ENCODE results near the gene PTPRD. TPM values are rescaled to one million over a fixed set of nuclear protein-coding genes. Genes with fewer than 3 reads are reported as not detected.

Gene PTPRD
- total RNA-seq, 1 experiment from 2014 or later: 32.5 TPM

- Histone ChIP-seq H3K56ac (ENCODE audit: insufficient read length, low read depth, low read length) (no peak overlapping the region), H2BK20ac (ENCODE audit: low read depth, low read length, poor library complexity, severe bottlenecking) (no peak overlapping the region), H2AFZ (ENCODE audit: low read length) (no peak overlapping the region), H4K5ac (ENCODE audit: insufficient read length, low read depth, low read length) (no peak overlapping the region), H4K91ac (ENCODE audit: insufficient read length, low read depth, low read length) (no peak overlapping the region), H3K9ac (ENCODE audit: extremely low read depth, insufficient read length, low read length) (no peak overlapping the region), H2BK12ac (ENCODE audit: insufficient read length, low read depth, low read length) (no peak overlapping the region), H3K79me1 (ENCODE audit: insufficient read depth, low read depth, low read length, poor library complexity, severe bottlenecking) (no peaks in the 10 kb centered on the region), H3K27ac (ENCODE audit: insufficient read length, low read depth, low read length) (no peak overlapping the region), H3K27me3 (ENCODE audit: insufficient read depth, low read length) (no peaks in the 10 kb centered on the region), H3K4me2 (ENCODE audit: insufficient read depth, insufficient read length, low read length) (no peak overlapping the region), H3K18ac (ENCODE audit: insufficient read length, low read depth, low read length) (no peak overlapping the region), H3K23me2 (ENCODE audit: insufficient read length, low read depth, low read length, poor library complexity, severe bottlenecking) (no peaks in the 10 kb centered on the region), H2AK5ac (ENCODE audit: insufficient read length, low read length) (no peak overlapping the region), H3K14ac (ENCODE audit: insufficient read depth, low read length) (no peak overlapping the region), H2BK5ac (ENCODE audit: insufficient read length, low read length) (no peak overlapping the region), H3K23ac (ENCODE audit: insufficient read length, low read depth, low read length) (no peak overlapping the region), H4K8ac (replicated peaks; ENCODE audit: insufficient read length, low read depth, low read length) (no peak overlapping the region), H3K4ac (ENCODE audit: low read depth, low read length) (no peak overlapping the region), H2BK15ac (ENCODE audit: low read depth, low read length) (no peak overlapping the region), H2BK120ac (ENCODE audit: low read depth, low read length, poor library complexity, severe bottlenecking) (no peak overlapping the region), H3K9me3 (ENCODE audit: control insufficient read depth, low read depth, low read length) (no peaks in the 10 kb centered on the region), H3K4me1 (ENCODE audit: insufficient read depth, low read length) (no peaks in the 10 kb centered on the region), H3K79me2 (ENCODE audit: insufficient read depth, low read length) (no peaks in the 10 kb centered on the region), H4K20me1 (ENCODE audit: control insufficient read depth, insufficient read depth, insufficient read length) (no peaks in the 10 kb centered on the region), H3T11ph (ENCODE audit: low read length) (no peak overlapping the region)
- Mint-ChIP-seq H3K9me3 (no peaks in the 10 kb centered on the region), H3K27ac (peak overlapping the region in 1 of 3 experiments; percentile 76; a peak in 1 of 7 replicates), H3K27me3 (ENCODE audit: low read depth) (no peaks in the 10 kb centered on the region), H3K4me3 (no peak overlapping the region), H3K36me3 (ENCODE audit: insufficient read depth in 1 of 3, low read depth in 3 of 3) (no peaks in the 10 kb centered on the region), H3K4me1 (no peaks in the 10 kb centered on the region)
- no CpG with 5 or more reads among the region's 5 CpGs for WGBS (ENCODE audit: extremely low coverage, insufficient read length, low lambda C conversion rate)
- DNase-seq: no peak
- no peak for TF ChIP-seq CTCF (conservative IDR thresholded peaks at IDR 0.05)
These were observed 2297.6 kb downstream of the PTPRD start for GRCh38 chr9:8315211-8315610.

Measured in H9 (cell line).